ENCODE results near the gene KIF5B. TPM values are rescaled to one million over a fixed set of nuclear protein-coding genes. Genes with fewer than 3 reads are reported as not detected.
"Not testable (repeated sequence)": the region's sequence is repeated elsewhere in the genome, so short reads cannot be mapped to it uniquely, and the experiment has no call there.

The KIF5B gene
- total RNA-seq, 1 donor = 172 TPM

- no peak for TF ChIP-seq CTCF (IDR thresholded peaks at IDR 0.05; ENCODE audit: insufficient read depth, low read depth, low read length)
- DNase-seq (ENCODE audit: low read depth) = no peak
- H3K4me3 ChIP-seq (ENCODE audit: low read depth, low read length) = no peak overlapping the region
These were observed 6.0 kb downstream of the KIF5B start for GRCh38 chr10:32050177-32050576.

GRCh38 chr10:32049113-32049512, 7.1 kb downstream of the KIF5B start:
- DNase-seq (ENCODE audit: low read depth) = no peak
- no peak overlapping the region for H3K4me3 ChIP-seq (ENCODE audit: low read depth, low read length)
- no peak for TF ChIP-seq CTCF (IDR thresholded peaks at IDR 0.05; ENCODE audit: insufficient read depth, low read depth, low read length)

- no peak for TF ChIP-seq CTCF (IDR thresholded peaks at IDR 0.05; ENCODE audit: insufficient read depth, low read depth, low read length)
- no peak overlapping the region for H3K4me3 ChIP-seq (ENCODE audit: low read depth, low read length)
- DNase-seq (ENCODE audit: low read depth) = no peak
These were observed 7.9 kb downstream of the KIF5B start for GRCh38 chr10:32048282-32048681.

- no peak for DNase-seq (ENCODE audit: low read depth)
These were observed 8.3 kb downstream of the KIF5B start for GRCh38 chr10:32047881-32048280.

GRCh38 chr10:32046151-32046550, 10.1 kb downstream of the KIF5B start:
- DNase-seq (ENCODE audit: low read depth) = no peak
- no peak for TF ChIP-seq CTCF (IDR thresholded peaks at IDR 0.05; ENCODE audit: insufficient read depth, low read depth, low read length)
- H3K4me3 ChIP-seq (ENCODE audit: low read depth, low read length) = no peak overlapping the region

More at GRCh38 chr10:32047881-32048280, 8.3 kb downstream of the KIF5B start:
- TF ChIP-seq CTCF (IDR thresholded peaks at IDR 0.05; ENCODE audit: insufficient read depth, low read depth, low read length) = no peak
- H3K4me3 ChIP-seq (ENCODE audit: low read depth, low read length) = no peak overlapping the region

- DNase-seq (ENCODE audit: low read depth) = peak; percentile 23
- H3K4me3 ChIP-seq (ENCODE audit: low read depth, low read length) = not testable (repeated sequence)
These were observed 13.5 kb downstream of the KIF5B start for GRCh38 chr10:32042730-32043129.

- no peak for TF ChIP-seq CTCF (IDR thresholded peaks at IDR 0.05; ENCODE audit: insufficient read depth, low read depth, low read length)
- no peak for DNase-seq (ENCODE audit: low read depth)
These were observed 14.8 kb downstream of the KIF5B start for GRCh38 chr10:32041290-32042028.

More at GRCh38 chr10:32041290-32042028, 14.8 kb downstream of the KIF5B start:
- H3K4me3 ChIP-seq (ENCODE audit: low read depth, low read length) = no peak overlapping the region

All from fibroblast of villous mesenchyme (primary cell).